H1 (cell line): Measurements from ENCODE around the gene UTS2B. TPM values are rescaled to one million over a fixed set of nuclear protein-coding genes. Genes with fewer than 3 reads are reported as not detected.

Source experiments
- ASH2L ChIP-seq: fragments of 200-600, 300-600 bp; sonication (generic); IDR thresholded peaks from one replicate; pipeline ENCODE4 v1.7.1; 2017; ENCODE audit warnings: low read length
- CHD7 ChIP-seq: fragments of 300-600 bp; sonication (generic); IDR thresholded peaks from 2 replicates; pipeline ENCODE4 v1.7.1; 2012; ENCODE audit warnings: low read length, moderate library complexity, mild to moderate bottlenecking, inconsistent platforms; ENCODE audit not compliant: insufficient replicate concordance
- GABPA ChIP-seq: IDR thresholded peaks from 2 replicates; pipeline ENCODE4 v1.6.1; 2011; ENCODE audit warnings: mild to moderate bottlenecking, low read length, moderate library complexity, borderline replicate concordance; ENCODE audit not compliant: insufficient read depth
- HDAC6 ChIP-seq: IDR thresholded peaks from one replicate; pipeline ENCODE4 v1.7.1; 2012; ENCODE audit warnings: low read depth, mild to moderate bottlenecking, inconsistent platforms, low read length, moderate library complexity
- NANOG ChIP-seq: IDR thresholded peaks from 2 replicates; pipeline ENCODE4 v1.6.1; 2011; ENCODE audit warnings: low read length, low read depth, mild to moderate bottlenecking, inconsistent platforms; ENCODE audit not compliant: insufficient read depth, poor library complexity, severe bottlenecking
- NRF1 ChIP-seq: IDR thresholded peaks from 2 replicates; pipeline ENCODE4 v1.6.1; 2011; ENCODE audit warnings: mild to moderate bottlenecking, low read depth, low read length, improper control_type of control experiment
- USF2 ChIP-seq: IDR thresholded peaks from 2 replicates; pipeline ENCODE4 v1.6.1; 2011; ENCODE audit warnings: low read length, improper control_type of control experiment
- ZNF274 ChIP-seq: IDR thresholded peaks from 2 replicates; pipeline ENCODE4 v1.7.0; 2012; ENCODE audit warnings: low read length, borderline replicate concordance; ENCODE audit errors: extremely low read depth
- polyA plus RNA-seq, 7 experiments: library from polyadenylated mRNA; depleted of rRNA in 3 of 7; stranded (reverse) in 5 of 7; unstranded in 2 of 7; fragments of >200 nt in 5 of 7; fragments of 200-250 nt in 2 of 7; gene quantifications; 1 replicate in 5 of 7; 2 replicates in 1 of 7; 4 replicates in 1 of 7; pipeline versions ENCODE4 v1.2.1 to v1.2.3, GENCODE V29; 2011 to 2013; ENCODE audit warnings: missing spikeins in 2 of 7, mixed read lengths in 2 of 7
- total RNA-seq: library from RNA; stranded (reverse); fragmentation: NEBNext Ultra II Directional; extraction: Animal tissue kit (Norgen Biotek cat#: 25700); gene quantifications from 2 replicates; pipeline ENCODE4 v1.2.1, GENCODE V29; 2021

UTS2B gene
- total and polyA plus RNA-seq, 2 of the 8 experiments (the other 6 are each of a cell fraction or from before 2014, with no cell fraction given): not detected

- TF ChIP-seq GABPA (no peak), HDAC6 (no peak), NRF1 (no peak), ASH2L (no peak), USF2 (no peak), CHD7 (peak; percentile 74), NANOG (no peak), ZNF274 (no peak)
Observed at GRCh38 chr3:191253089-191253799, 77.1 kb downstream of the UTS2B start (continued).
